GM19025 (cell line): ENCODE results near the gene KRTAP9-9.
"Not testable (repeated sequence)": the region's sequence is repeated elsewhere in the genome, so short reads cannot be mapped to it uniquely, and the experiment has no call there.

ENCODE experiments used
- ATAC-seq: cut with Tn5 transposase; IDR thresholded peaks from one replicate; pipeline ENCODE4 v1.9.1; 2021; ENCODE audit warnings: mild to moderate bottlenecking, low read depth, moderate library complexity; ENCODE audit not compliant: unreplicated experiment

KRTAP9-9 gene

DNA sequence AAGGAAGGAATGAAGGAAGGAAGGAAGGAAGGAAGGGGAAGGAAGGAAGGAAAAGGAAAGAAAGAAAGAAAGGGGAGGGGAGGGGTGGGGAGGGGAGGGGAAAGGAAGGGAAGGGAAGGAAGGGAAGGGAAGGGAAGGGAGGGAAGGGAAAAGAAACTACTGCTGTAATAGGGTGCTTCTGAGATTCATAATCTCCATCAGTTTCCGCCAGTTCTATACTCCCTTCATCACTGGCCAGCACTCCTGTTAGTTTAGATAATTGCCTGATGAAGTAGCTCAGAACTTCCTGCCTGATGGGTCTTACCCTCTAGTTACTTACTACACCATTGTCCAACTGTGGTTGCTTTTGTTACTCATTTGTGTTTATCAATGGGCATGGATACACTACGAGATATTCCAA, 8.0 kb downstream of the KRTAP9-9 start:
- no peak for ATAC-seq

GRCh38 chr17:41264599-41264998, 9.4 kb downstream of the KRTAP9-9 start:
- ATAC-seq = no peak

GRCh38 chr17:41265078-41265477, 9.9 kb downstream of the KRTAP9-9 start, which contains the start of gene KRTAP9-6:
TSS of gene KRTAP9-6 (plus strand) at chr17:41265378. CDS start at chr17:41265378, 0 bp downstream.
- ATAC-seq = no peak

DNA sequence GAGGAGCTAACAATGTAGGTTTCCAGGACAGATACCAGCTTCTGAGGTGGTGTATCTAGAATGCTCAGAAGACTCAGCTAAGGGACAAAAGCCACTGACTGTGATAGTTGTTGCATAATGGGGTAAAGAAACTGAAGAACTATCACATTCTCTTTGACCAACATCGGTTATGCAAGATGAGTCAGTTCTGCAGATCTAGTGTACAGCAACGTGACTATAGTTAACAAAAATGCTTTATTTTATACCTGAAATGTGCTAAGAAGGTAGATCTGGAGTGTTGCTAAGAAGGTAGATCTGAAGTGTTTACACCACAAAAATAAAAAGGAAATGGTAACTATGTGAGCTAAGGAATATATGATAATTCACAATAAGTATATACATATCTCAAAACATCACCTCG, 12.5 kb downstream of the KRTAP9-9 start:
- no peak for ATAC-seq

- not testable (repeated sequence) for ATAC-seq
Measured at GRCh38 chr17:41271323-41271722, 16.1 kb downstream of the KRTAP9-9 start.

DNA sequence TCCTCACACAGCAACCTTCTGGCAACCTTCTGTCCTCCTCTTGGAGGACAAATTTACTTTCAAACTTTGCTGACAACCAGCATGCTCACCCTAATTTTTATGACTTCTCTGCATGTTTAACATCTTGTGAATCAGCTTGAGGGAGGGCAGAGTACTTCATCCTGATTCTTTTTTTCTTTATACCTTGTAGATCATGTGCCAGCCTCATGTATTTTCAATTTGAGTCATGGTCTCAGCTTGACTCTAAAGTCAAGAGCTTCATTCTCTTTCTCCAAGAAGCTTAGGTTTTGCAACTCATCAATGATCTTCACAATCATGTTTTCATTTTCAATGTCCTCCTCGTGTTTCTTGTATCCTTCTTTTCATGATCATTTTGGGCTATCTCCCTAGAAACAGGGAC, 16.7 kb downstream of the KRTAP9-9 start:
- ATAC-seq = no peak

DNA sequence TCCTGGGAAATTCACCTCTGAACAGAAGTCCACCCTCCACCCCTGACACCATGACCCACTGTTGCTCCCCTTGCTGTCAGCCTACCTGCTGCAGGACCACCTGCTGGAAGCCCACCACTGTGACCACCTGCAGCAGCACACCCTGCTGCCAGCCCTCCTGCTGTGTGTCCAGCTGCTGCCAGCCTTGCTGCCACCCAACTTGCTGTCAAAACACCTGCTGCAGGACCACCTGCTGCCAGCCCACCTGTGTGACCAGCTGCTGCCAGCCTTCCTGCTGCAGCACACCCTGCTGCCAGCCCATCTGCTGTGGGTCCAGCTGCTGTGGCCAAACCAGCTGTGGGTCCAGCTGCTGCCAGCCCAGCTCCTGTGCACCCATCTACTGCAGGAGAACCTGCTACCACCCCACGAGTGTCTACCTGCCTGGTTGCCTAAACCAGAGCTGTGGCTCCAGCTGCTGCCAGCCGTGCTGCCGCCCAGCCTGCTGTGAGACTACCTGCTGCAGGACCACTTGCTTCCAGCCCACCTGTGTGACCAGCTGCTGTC, 20.5 kb downstream of the KRTAP9-9 start, which contains the start of gene KRTAP9-7:
TSS of gene KRTAP9-7 (plus strand) at position 51 of the 543 bp plus-strand sequence. CDS start at position 51, 0 bp downstream.
- not testable (repeated sequence) for ATAC-seq

DNA sequence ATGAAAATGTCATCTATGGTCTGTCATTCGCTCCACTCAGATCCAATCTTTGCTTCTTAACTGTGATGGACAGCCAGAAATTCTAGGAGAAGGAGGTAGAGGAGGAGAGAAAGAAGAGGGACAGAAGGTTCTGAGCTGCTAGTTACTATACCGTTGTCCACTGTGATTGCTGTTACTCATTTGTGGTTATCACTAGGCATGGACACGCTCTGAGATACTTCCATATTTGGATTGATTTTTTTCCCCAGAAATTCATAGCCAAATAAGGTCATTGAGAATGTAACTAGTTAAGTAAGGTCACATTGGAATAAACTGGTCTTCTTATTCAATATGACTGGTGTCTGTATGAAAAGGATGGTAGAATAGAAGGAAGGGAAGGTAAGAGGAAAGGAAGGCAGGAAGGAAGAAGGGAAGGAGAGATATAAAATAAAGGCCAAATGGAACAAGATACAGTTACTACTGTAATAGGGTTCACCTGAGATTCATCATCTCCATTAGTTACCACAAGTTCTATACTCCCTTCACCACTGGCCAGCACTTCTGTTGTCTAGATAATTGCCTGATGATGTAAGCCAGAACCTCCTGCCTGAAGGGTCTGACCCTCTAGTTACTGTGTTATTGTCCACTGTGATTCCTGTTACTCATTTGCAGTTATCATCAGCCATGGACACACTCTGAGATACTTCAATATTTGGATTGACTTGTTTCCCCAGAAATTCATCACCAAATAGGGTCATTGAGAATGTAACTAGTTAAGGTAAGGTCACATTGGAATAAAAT, 23.2 kb downstream of the KRTAP9-9 start:
- ATAC-seq = no peak

GRCh38 chr17:41284043-41284442, 28.9 kb downstream of the KRTAP9-9 start:
- no peak for ATAC-seq

GRCh38 chr17:41284546-41284945, 29.4 kb downstream of the KRTAP9-9 start:
- no peak for ATAC-seq

GRCh38 chr17:41287050-41287449, 31.9 kb downstream of the KRTAP9-9 start:
- no peak for ATAC-seq

DNA sequence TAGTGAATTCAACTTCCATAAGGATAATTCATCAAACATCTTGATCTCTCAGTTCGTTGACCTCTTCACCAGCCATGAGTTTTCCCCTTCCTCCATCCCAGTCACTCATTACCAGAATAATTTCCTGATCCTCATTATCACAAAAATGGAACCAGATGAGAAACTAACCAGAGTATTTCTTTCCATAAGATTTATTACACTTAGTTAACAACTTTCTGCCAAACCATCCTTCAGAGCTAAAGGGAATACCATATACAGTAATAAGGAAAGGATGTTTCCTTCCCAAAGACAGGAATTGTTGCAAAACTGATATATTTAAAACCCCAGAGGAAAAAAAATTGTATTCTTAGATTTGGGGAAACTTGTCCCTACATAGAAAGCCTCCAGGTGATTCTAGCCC, 38.8 kb downstream of the KRTAP9-9 start:
- no peak for ATAC-seq

GRCh38 chr17:41296846-41297245, 41.7 kb downstream of the KRTAP9-9 start:
- no peak for ATAC-seq

GRCh38 chr17:41298458-41299135, 43.4 kb downstream of the KRTAP9-9 start:
- ATAC-seq = no peak

DNA sequence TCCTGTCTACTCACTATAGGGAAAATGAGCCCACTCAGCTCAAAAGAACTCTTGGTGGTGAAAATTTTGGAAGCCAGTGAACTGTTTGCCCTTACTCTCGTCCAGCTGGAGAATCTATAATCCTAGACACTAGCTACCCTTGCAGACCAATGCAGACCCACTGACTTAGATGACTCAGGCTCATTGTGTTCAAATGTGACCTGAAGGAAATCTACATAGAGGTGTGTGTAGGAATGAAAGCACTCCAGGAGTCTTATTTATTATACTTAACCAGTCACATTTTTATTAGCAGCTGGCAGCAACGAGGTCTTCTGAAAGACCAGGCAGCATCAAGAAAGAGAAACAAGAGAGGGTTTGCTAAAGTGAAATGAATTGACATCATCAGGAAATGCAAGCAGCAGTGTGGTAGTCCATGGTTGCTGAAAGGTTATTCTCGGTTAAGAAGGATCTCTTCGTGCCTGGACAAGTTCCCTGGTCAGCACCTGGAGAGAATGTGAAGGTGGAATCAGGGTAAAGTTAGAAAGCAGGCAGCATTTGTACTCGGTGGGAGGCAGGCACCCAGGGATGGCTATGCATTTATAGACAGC, 46.1 kb downstream of the KRTAP9-9 start:
- no peak for ATAC-seq

- ATAC-seq = no peak
Measured at GRCh38 chr17:41301916-41302901, 47.0 kb downstream of the KRTAP9-9 start, which contains the start of gene KRTAP29-1. TSS of gene KRTAP29-1 (minus strand) at chr17:41302851. CDS start at chr17:41302851, 0 bp downstream.

DNA sequence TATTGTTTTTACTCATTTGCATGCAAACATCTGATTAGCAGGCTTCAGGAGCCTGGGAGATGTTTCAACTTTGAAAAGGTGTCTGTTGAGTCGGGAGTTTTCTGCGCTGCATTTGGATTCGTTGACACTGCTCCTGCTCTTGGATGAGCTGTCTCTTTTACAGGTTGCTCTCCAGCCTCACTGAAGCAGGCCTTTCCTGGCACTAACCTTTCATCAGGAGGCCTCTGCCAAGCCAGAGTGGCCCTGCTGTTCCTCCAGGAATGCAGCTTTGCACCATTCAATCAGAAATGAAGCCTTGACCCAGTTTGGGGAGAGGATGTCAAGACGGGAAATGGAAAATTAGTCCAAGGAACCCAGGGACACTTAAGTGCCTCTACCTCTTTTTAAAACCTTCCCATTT, 47.8 kb downstream of the KRTAP9-9 start:
- ATAC-seq = no peak

DNA sequence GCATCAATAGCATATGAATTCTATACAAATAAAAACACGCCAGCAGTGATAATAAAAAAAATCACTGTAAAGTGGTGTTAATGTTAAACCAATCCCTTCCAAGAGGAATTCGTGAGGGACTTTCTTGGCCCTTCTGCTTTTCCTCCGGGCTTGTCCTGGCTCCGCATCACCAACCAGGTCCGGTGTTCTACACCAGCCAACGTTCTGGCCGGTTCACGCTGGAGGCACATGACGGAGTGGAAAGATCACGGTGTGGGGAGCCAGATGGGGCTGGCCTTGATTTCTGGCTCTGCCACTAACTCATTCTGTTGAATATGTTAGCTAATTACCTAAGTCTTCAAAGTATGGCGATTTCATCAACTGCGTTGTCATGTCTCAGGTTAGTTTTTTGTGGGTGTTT, 48.9 kb downstream of the KRTAP9-9 start:
- ATAC-seq = no peak
